K562 (cell line): ENCODE data around the gene C1orf167. TPM values are rescaled to one million over a fixed set of nuclear protein-coding genes. Genes with fewer than 3 reads are reported as not detected.
A peak's percentile ranks its signal among the peaks of the same experiment; 100 is the strongest.

Source experiments
- ATF1 ChIP-seq, 2 experiments: fragments of 450-650 bp in 1 of 2; IDR thresholded peaks; 2 replicates each; pipeline ENCODE4 v1.6.1; 2016; ENCODE audit warnings: missing compliant biosample characterization in 1 of 2, missing genetic modification characterization in 1 of 2
- CBX1 ChIP-seq: sonication (generic); IDR thresholded peaks from 2 replicates; pipeline ENCODE4 v1.6.1; 2016; ENCODE audit warnings: antibody characterized with exemption, low read depth, mild to moderate bottlenecking
- CXXC5 ChIP-seq: fragments of 250-450 bp; sonication (Bioruptor Pico); IDR thresholded peaks from 2 replicates; pipeline ENCODE4 v1.8.0; 2022; ENCODE audit warnings: inconsistent platforms, mild to moderate bottlenecking, moderate library complexity
- HOXB6 ChIP-seq: fragments of 250-450 bp; sonication (Bioruptor Pico); IDR thresholded peaks from 2 replicates; pipeline ENCODE4 v1.5.1; 2022; ENCODE audit warnings: mild to moderate bottlenecking, borderline replicate concordance
- IRF2 ChIP-seq: sonication (generic); formaldehyde crosslinking; IDR thresholded peaks from 2 replicates; pipeline ENCODE4 v1.8.1; 2022; ENCODE audit warnings: mild to moderate bottlenecking, missing genetic modification reagents
- KDM2B ChIP-seq: fragments of 250-450 bp; sonication (Bioruptor Pico); IDR thresholded peaks from 2 replicates; pipeline ENCODE4 v1.8.0; 2021; ENCODE audit warnings: mild to moderate bottlenecking, moderate library complexity
- KLF10 ChIP-seq: fragments of 250-450 bp; sonication (Bioruptor Pico); IDR thresholded peaks from 2 replicates; pipeline ENCODE4 v1.6.1; 2021; ENCODE audit warnings: matching md5 sums
- KLF13 ChIP-seq: fragments of 450-650 bp; IDR thresholded peaks from 2 replicates; pipeline ENCODE4 v1.6.1; 2016; ENCODE audit warnings: missing genetic modification characterization, low read depth, mild to moderate bottlenecking, missing compliant biosample characterization, moderate library complexity, borderline replicate concordance
- NCOA1 ChIP-seq: fragments of 450-650 bp; IDR thresholded peaks from 2 replicates; pipeline ENCODE4 v1.6.1; 2016; ENCODE audit warnings: low read depth
- NR3C1 ChIP-seq: sonication (generic); formaldehyde crosslinking; IDR thresholded peaks from 2 replicates; pipeline ENCODE4 v1.8.1; 2022; ENCODE audit warnings: missing genetic modification reagents
- PML ChIP-seq: IDR thresholded peaks from 2 replicates; pipeline ENCODE4 v1.6.1; 2012; ENCODE audit warnings: low read length, inconsistent platforms
- POLR2A ChIP-seq: fragments of 450-650 bp; conservative IDR thresholded peaks from 2 replicates; pipeline ENCODE4 v1.6.1; 2016
- RBFOX2 ChIP-seq: fragments of 200-400 bp; formaldehyde crosslinking; IDR thresholded peaks from 2 replicates; pipeline ENCODE4 v1.6.1; 2017; ENCODE audit warnings: low read depth, mild to moderate bottlenecking, low read length, moderate library complexity
- SIN3A ChIP-seq, 2 experiments: fragments of 150-350 bp in 1 of 2; IDR thresholded peaks; 2 replicates each; pipeline ENCODE4 v1.6.1; 2011 to 2016; ENCODE audit warnings: borderline replicate concordance in 2 of 2, low read depth in 2 of 2, low read length in 2 of 2, mild to moderate bottlenecking in 2 of 2, moderate library complexity in 2 of 2; ENCODE audit not compliant: control insufficient read depth in 1 of 2
- SMARCA5 ChIP-seq: fragments of 450-650 bp; IDR thresholded peaks from 2 replicates; pipeline ENCODE4 v1.6.1; 2016
- XRCC5 ChIP-seq: fragments of 200-400 bp; formaldehyde crosslinking; IDR thresholded peaks from 2 replicates; pipeline ENCODE4 v1.6.1; 2017; ENCODE audit warnings: low read depth, mild to moderate bottlenecking, low read length
- ZNF23 ChIP-seq: fragments of 250-450 bp; sonication (Bioruptor Pico); IDR thresholded peaks from 2 replicates; pipeline ENCODE4 v1.4.0; 2020; ENCODE audit warnings: mild to moderate bottlenecking
- ZNF324 ChIP-seq: fragments of 250-450 bp; sonication (Bioruptor Pico); IDR thresholded peaks from 2 replicates; pipeline ENCODE4 v1.4.0; 2020; ENCODE audit warnings: mild to moderate bottlenecking
- ZNF347 ChIP-seq: fragments of 450-650 bp; formaldehyde crosslinking; IDR thresholded peaks from 2 replicates; pipeline ENCODE4 v1.4.0; 2020; ENCODE audit warnings: low read depth, mild to moderate bottlenecking, moderate library complexity
- polyA plus RNA-seq, 8 experiments: library from polyadenylated mRNA; depleted of rRNA in 4 of 8; stranded (reverse) in 5 of 8; unstranded in 3 of 8; fragments of >200 nt; fragmentation: Nextera tagmentation in 2 of 8; fragmentation: Illumina TruSeq in 1 of 8; extraction: Ambion mirVana in 2 of 8; extraction: Trizol in 1 of 8; gene quantifications; 2 replicates each; pipeline versions ENCODE4 v1.2.1 to v1.2.3, GENCODE V29; 2011 to 2014; ENCODE audit warnings: inconsistent platforms in 1 of 8, missing spikeins in 1 of 8
- total RNA-seq, 7 experiments: library from RNA; depleted of rRNA in 6 of 7; stranded (reverse); fragments of >200 nt in 6 of 7; fragmentation: Illumina TruSeq in 2 of 7; extraction: Trizol in 2 of 7; gene quantifications; 2 replicates each; pipeline versions ENCODE4 v1.2.1 to v1.2.3, GENCODE V29; 2011 to 2021; ENCODE audit warnings: low replicate concordance in 1 of 7
- TF ChIP-seq, protein P1 (sequence below), 2 experiments: fragments of 150-350 bp in 1 of 2; IDR thresholded peaks; 2 replicates each; pipeline ENCODE4 v1.6.1; 2012 to 2016; ENCODE audit warnings: low read depth in 2 of 2, low read length in 2 of 2, mild to moderate bottlenecking in 1 of 2, moderate library complexity in 1 of 2
- TF ChIP-seq, protein P2 (sequence below): sonication (generic); formaldehyde crosslinking; IDR thresholded peaks from 2 replicates; pipeline ENCODE4 v1.8.1; 2023; ENCODE audit warnings: mild to moderate bottlenecking, missing genetic modification reagents
- TF ChIP-seq, protein P3 (sequence below): fragments of 250-450 bp; sonication (Bioruptor Pico); IDR thresholded peaks from 2 replicates; pipeline ENCODE4 v1.5.0; 2020; ENCODE audit warnings: mild to moderate bottlenecking
- TF ChIP-seq, protein P4 (sequence below): IDR thresholded peaks from 2 replicates; pipeline ENCODE4 v1.6.1; 2014; ENCODE audit warnings: antibody characterized with exemption

Gene C1orf167
- total and polyA plus RNA-seq, 9 of the 15 experiments (the other 6 are each of a cell fraction or from before 2014, with no cell fraction given), result 0.22 to 0.86 (median 0.31) TPM; not detected in 2

DNA sequence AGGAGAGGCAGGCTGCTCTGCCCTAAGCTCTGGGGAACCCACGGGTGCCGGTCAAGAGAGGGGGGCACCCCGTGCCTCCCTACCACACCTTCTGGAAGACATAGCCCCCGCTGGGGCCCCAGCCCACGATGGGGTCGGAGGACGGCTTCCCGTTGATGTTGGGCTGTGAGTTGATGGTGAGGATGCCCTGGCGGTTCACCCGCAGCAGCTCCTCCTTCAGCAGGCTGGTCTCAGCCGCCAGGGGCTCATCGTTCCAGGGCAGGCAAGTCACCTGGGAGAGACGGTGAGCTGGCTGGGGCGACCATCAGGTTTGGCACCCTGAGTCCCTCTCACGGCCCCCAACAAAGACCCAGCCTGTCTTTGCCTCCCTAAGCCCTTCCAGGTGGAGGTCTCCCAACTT is 31.8 kb downstream of the C1orf167 start (continued):
- TF ChIP-seq, protein P1, sequence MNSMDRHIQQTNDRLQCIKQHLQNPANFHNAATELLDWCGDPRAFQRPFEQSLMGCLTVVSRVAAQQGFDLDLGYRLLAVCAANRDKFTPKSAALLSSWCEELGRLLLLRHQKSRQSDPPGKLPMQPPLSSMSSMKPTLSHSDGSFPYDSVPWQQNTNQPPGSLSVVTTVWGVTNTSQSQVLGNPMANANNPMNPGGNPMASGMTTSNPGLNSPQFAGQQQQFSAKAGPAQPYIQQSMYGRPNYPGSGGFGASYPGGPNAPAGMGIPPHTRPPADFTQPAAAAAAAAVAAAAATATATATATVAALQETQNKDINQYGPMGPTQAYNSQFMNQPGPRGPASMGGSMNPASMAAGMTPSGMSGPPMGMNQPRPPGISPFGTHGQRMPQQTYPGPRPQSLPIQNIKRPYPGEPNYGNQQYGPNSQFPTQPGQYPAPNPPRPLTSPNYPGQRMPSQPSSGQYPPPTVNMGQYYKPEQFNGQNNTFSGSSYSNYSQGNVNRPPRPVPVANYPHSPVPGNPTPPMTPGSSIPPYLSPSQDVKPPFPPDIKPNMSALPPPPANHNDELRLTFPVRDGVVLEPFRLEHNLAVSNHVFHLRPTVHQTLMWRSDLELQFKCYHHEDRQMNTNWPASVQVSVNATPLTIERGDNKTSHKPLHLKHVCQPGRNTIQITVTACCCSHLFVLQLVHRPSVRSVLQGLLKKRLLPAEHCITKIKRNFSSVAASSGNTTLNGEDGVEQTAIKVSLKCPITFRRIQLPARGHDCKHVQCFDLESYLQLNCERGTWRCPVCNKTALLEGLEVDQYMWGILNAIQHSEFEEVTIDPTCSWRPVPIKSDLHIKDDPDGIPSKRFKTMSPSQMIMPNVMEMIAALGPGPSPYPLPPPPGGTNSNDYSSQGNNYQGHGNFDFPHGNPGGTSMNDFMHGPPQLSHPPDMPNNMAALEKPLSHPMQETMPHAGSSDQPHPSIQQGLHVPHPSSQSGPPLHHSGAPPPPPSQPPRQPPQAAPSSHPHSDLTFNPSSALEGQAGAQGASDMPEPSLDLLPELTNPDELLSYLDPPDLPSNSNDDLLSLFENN (IDR thresholded peaks at IDR 0.05; ENCODE audit: low read depth in 2 of 2, low read length in 2 of 2), result no peak
- no peak for TF ChIP-seq CXXC5 (CRISPR knock-in tag)
- TF ChIP-seq SMARCA5, result no peak
- no peak for TF ChIP-seq PML
- TF ChIP-seq, protein P2, sequence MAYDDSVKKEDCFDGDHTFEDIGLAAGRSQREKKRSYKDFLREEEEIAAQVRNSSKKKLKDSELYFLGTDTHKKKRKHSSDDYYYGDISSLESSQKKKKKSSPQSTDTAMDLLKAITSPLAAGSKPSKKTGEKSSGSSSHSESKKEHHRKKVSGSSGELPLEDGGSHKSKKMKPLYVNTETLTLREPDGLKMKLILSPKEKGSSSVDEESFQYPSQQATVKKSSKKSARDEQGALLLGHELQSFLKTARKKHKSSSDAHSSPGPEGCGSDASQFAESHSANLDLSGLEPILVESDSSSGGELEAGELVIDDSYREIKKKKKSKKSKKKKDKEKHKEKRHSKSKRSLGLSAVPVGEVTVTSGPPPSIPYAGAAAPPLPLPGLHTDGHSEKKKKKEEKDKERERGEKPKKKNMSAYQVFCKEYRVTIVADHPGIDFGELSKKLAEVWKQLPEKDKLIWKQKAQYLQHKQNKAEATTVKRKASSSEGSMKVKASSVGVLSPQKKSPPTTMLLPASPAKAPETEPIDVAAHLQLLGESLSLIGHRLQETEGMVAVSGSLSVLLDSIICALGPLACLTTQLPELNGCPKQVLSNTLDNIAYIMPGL (CRISPR knock-in tag), result 0 out of 2 replicates have a peak, but pooled peaks have one; percentile 29
- TF ChIP-seq SIN3A (IDR thresholded peaks at IDR 0.05; ENCODE audit: borderline replicate concordance in 2 of 2, control insufficient read depth in 1 of 2, low read depth in 2 of 2, low read length in 2 of 2), result no peak
- no peak for TF ChIP-seq ATF1 (CRISPR knock-in tag; IDR thresholded peaks at IDR 0.05)
- TF ChIP-seq ATF1 (tag; IDR thresholded peaks at IDR 0.05), result no peak
- no peak for TF ChIP-seq ZNF347 (CRISPR knock-in tag)
- 0 out of 2 replicates have a peak, but pooled peaks have one; percentile 17 for TF ChIP-seq IRF2 (CRISPR knock-in tag)
- no peak for TF ChIP-seq ZNF324 (CRISPR knock-in tag)
- TF ChIP-seq KLF13 (tag), result no peak
- no peak for TF ChIP-seq KLF10 (CRISPR knock-in tag)
- TF ChIP-seq POLR2A, result no peak
- TF ChIP-seq RBFOX2, result peak; percentile 77
- no peak for TF ChIP-seq CBX1
- TF ChIP-seq NR3C1 (CRISPR knock-in tag), result no peak
- no peak for TF ChIP-seq HOXB6 (CRISPR knock-in tag)
- no peak for TF ChIP-seq XRCC5
- TF ChIP-seq ZNF23 (CRISPR knock-in tag), result no peak
- TF ChIP-seq, protein P3, sequence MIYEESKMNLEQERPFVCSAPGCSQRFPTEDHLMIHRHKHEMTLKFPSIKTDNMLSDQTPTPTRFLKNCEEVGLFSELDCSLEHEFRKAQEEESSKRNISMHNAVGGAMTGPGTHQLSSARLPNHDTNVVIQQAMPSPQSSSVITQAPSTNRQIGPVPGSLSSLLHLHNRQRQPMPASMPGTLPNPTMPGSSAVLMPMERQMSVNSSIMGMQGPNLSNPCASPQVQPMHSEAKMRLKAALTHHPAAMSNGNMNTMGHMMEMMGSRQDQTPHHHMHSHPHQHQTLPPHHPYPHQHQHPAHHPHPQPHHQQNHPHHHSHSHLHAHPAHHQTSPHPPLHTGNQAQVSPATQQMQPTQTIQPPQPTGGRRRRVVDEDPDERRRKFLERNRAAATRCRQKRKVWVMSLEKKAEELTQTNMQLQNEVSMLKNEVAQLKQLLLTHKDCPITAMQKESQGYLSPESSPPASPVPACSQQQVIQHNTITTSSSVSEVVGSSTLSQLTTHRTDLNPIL (CRISPR knock-in tag), result no peak
- no peak for TF ChIP-seq KDM2B (CRISPR knock-in tag)
- no peak for TF ChIP-seq NCOA1
- TF ChIP-seq, protein P4, sequence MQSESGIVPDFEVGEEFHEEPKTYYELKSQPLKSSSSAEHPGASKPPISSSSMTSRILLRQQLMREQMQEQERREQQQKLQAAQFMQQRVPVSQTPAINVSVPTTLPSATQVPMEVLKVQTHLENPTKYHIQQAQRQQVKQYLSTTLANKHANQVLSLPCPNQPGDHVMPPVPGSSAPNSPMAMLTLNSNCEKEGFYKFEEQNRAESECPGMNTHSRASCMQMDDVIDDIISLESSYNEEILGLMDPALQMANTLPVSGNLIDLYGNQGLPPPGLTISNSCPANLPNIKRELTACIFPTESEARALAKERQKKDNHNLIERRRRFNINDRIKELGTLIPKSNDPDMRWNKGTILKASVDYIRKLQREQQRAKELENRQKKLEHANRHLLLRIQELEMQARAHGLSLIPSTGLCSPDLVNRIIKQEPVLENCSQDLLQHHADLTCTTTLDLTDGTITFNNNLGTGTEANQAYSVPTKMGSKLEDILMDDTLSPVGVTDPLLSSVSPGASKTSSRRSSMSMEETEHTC, result no peak
